GM19035 (cell line): ENCODE measurements around the gene MGAT4B.

Experiments used
- ATAC-seq: cut with Tn5 transposase; IDR thresholded peaks from one replicate; pipeline ENCODE4 v1.9.1; 2021; ENCODE audit not compliant: unreplicated experiment

Gene MGAT4B

DNA sequence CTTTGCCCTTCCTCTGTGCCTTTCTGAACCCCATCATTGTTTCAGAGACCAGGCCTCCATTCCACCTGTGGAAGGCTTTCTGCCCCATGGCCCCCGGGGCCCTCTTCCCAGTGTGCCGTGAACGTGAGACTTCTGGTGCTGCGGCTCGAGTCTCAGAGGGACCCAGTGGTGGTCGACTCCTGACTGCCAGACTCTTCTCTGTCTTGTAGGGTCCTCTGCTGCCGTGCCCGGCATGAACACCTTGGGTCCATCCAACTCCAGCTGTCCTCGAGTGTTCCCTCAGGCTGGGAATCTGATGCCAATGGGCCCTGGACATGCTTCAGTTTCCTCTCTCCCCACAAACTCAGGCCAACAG, 33.0 kb downstream of the MGAT4B start:
- no peak for ATAC-seq

GRCh38 chr5:179772351-179772750, 34.3 kb downstream of the MGAT4B start:
- ATAC-seq: no peak

- no peak for ATAC-seq
Observed at GRCh38 chr5:179771311-179771895, 35.3 kb downstream of the MGAT4B start.

DNA sequence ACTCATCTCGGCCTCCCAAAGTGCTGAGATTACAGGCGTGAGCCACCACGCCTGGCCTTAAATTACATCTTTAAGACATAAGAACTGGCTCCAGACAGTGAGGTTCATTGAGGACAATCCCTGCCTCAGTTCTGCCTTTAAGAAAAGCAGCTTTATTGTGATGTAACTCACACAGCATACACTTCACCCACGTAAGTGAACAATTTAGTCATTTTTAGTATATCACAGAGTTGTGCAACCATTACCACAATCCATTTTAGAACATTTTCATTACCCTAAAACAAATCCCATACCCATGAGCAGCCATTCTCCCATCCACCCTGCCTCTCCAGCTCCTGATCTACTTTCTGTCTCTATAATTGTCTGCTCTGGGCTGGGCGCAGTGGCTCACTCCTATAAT, 36.9 kb downstream of the MGAT4B start:
- ATAC-seq: no peak

- ATAC-seq: no peak
Observed at GRCh38 chr5:179769271-179769670, 37.4 kb downstream of the MGAT4B start.

- ATAC-seq: no peak
Observed at GRCh38 chr5:179768326-179769085, 38.2 kb downstream of the MGAT4B start.

GRCh38 chr5:179767496-179768100, 39.1 kb downstream of the MGAT4B start:
- no peak for ATAC-seq

DNA sequence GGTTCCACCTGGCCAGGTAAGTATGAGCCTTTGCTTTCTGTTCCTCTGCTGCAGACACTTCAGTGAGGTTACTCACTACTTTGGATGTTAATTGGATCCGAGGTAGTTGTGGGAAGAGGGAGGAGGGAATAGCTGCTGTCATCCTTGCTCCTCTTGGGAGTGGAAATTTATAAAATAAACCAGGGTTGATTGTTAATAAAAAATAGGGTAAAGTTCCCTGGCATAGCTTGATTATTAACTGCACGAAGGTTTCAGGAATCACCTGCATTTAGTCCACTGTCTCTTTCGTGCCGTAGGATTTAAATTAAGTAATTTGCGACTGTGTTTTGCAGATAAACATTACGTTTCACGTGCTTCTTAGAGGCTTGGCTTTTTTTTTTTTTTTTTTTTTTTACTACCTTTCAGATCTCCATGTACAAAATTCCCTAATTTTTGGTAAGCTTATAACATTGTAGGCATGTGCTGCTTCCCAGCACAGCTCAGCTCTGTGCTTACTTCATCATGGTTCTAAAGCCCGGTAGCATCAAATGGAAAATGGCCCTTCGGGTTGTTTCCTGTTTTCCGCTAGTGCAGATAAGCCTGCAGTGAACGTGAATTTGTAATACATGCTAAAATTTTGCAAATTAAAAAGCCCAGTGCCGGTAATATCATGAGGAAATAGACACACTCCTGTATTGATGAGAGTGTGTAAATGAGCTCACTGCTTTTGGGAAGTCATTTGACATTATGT, 39.8 kb downstream of the MGAT4B start:
- no peak for ATAC-seq

DNA sequence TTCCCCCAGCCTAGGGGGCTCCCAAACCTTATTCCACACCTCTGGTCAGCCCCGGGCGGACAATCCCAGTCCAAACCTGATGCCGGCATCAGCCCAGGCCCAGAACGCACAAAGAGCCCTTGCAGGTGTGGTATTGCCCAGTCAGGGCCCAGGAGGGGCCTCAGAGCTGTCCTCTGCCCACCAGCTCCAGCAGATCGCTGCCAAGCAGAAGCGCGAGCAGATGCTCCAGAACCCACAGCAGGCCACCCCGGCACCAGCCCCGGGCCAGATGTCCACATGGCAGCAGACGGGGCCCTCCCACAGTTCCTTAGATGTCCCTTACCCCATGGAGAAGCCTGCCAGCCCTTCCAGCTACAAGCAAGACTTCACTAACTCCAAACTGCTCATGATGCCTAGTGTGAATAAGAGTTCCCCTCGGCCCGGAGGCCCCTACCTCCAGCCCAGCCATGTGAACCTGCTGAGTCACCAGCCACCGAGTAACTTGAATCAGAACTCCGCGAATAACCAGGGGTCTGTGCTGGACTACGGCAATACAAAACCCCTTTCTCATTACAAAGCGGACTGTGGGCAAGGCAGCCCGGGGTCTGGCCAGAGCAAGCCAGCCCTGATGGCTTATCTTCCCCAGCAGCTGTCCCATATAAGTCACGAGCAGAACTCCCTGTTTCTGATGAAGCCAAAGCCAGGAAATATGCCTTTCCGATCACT, 40.5 kb downstream of the MGAT4B start:
- ATAC-seq: no peak

- no peak for ATAC-seq
Observed at GRCh38 chr5:179765400-179765799, 41.3 kb downstream of the MGAT4B start.

- ATAC-seq: no peak
Observed at GRCh38 chr5:179764056-179764455, 42.6 kb downstream of the MGAT4B start.

DNA sequence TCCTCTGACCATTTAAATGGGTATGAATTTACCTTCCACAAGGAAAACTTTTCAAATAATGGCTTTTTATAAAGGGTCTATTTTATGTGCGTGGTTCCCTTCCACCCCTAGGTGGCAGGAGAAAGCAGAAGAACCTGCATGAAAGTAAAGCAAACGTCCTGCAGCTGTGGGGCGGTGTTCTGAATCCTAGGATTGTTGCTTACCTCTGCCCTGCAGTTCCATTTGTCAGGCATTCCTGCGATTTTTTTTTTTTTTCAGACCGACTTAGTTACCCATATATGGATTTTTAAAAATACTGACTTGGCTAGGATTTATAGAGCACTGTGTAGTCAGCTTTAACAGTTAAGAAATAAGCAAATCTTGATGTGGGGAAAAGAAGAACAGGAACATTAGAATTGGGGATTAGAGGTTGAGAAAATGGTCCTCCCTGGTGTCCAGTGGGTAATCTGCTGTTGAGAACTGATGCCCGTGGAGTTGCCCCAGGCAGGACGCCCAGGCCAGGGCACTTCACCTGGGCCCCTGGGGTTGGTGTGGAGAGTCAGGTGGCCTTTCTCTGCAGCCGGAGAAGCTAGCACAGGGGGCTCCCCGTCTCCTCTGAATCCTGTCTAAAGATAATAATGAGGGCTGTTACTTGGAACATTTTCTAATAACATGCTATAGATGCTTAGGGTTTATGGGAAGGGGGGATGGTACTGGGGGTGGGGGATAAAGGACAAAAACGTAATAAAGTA, 43.3 kb downstream of the MGAT4B start:
- no peak for ATAC-seq

DNA sequence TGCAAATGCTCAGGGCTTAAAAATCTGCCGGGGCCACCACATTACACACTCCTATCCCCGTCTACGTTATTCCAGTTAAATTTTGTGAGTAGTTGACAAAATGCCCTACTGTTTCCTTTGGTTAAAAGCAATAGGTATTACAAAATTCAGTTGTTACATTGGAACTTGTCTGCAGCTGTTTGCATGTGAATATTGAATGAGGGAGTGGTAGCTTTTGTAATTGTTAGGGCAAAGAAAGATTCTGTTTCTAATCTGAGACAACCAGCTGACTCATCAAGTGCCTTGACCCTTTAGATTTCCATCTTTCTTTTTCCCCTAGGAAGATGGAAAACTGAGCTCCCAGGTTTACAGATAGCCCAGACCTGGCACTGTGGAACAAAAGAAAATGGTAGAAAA, 43.9 kb downstream of the MGAT4B start:
- ATAC-seq: no peak

- no peak for ATAC-seq
Observed at GRCh38 chr5:179762079-179762780, 44.4 kb downstream of the MGAT4B start.

DNA sequence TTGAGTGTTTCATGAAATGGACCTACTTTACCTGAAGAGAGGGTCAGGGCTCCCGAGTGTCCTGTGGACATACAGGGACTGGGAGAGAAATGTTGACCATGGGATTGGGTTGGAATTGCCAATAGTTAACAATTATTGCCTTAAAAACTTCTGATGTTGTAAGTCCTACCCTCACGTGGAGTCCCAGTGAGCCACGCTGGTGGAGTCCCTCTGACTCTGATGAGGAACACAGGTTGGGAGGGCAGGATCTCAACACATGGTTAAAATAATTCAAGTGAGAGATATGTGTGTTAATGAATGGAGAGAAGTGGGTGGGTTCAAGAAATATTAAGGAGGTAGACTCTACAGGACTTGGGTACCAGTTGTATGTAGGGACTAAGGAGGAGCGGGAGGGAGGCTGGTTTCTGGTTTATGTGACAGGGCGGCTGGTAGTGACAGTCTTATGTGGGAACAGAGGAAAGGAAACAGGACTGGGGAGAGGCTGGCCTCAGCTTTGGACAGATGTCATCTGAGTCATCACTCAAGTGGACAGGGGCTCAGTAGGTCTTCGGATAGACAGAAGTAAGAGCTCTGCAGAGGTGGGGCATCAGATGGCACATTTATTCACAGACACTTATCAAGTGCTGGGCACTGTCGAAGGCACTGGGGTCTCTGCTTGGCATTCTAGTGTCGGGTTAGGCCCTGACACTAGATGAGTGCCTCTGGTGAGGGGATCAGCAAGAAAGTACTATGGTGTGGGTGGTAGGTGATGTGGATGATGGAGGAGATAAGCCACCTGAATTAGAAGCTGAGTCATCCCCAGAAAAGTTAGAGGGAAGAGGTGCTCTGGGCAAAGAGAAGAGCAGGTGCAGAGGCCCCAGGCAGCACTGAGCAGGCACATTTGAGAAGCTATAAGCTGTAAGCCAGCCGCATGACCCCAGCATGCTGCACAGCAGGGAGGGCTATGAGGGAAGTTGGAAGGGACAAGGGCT, 46.8 kb downstream of the MGAT4B start:
- ATAC-seq: no peak

- no peak for ATAC-seq
Observed at GRCh38 chr5:179758955-179759354, 47.7 kb downstream of the MGAT4B start.

GRCh38 chr5:179755022-179755421, 51.6 kb downstream of the MGAT4B start:
- ATAC-seq: no peak

DNA sequence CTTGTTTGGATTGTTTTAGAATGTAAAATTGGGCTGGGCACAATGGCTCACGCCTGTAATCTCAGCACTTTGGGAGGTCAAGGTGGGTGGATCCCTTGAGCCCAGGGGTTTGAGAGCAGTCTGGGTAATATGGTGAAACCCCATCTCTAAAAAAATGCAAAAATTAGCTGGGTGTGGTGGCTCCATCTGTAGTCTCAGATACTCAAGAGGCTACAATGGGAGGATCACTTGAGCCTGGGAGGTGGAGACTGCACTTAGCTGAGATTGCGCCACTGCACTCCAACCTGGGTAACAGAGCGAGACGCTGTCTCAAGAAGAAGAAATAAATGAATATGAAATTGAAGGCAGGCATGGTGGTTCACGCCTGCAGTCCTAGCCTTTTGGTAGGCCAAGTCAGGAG, 52.7 kb downstream of the MGAT4B start:
- ATAC-seq: no peak
